SKM-1 (cell line): Measurements from ENCODE around the gene ZNF443.
A peak's percentile ranks its signal among the peaks of the same experiment; 100 is the strongest.
"Not testable (repeated sequence)": the region's sequence is repeated elsewhere in the genome, so short reads cannot be mapped to it uniquely, and the experiment has no call there.

Source experiments
- DNase-seq: peaks from one replicate; lab custom pipeline; 2025; ENCODE audit not compliant: unreplicated experiment; lab: John Stamatoyannopoulos, UW

The ZNF443 gene

GRCh38 chr19:12440541-12441316 lies at the start of gene ZNF443:
Gene ZNF443, minus strand, starts transcription at chr19:12441021. Its CDS starts 107 bp downstream, at chr19:12440914.
- DNase-seq, result peak; percentile 88

- DNase-seq, result not testable (repeated sequence)
Measured at GRCh38 chr19:12486265-12486783, 45.5 kb upstream of the ZNF443 start.

- DNase-seq, result no peak
Measured at GRCh38 chr19:12485571-12485970, 44.8 kb upstream of the ZNF443 start.

- no peak for DNase-seq
Measured at GRCh38 chr19:12485052-12485416, 44.2 kb upstream of the ZNF443 start.

- peak; percentile 70 for DNase-seq
Measured at GRCh38 chr19:12484371-12485051, 43.7 kb upstream of the ZNF443 start, which contains the start of gene ZNF709. Gene ZNF709, minus strand, starts transcription at chr19:12484816. Its CDS starts 159 bp downstream, at chr19:12484657.

- no peak for DNase-seq
Measured at GRCh38 chr19:12484011-12484370, 43.2 kb upstream of the ZNF443 start.

- DNase-seq, result no peak
Measured at GRCh38 chr19:12482509-12482886, 41.7 kb upstream of the ZNF443 start.

- no peak for DNase-seq
Measured at GRCh38 chr19:12481781-12482508, 41.1 kb upstream of the ZNF443 start.

GRCh38 chr19:12478234-12478941 lies 37.6 kb upstream of the ZNF443 start:
- no peak for DNase-seq

GRCh38 chr19:12467651-12468050 lies 26.8 kb upstream of the ZNF443 start:
- DNase-seq, result not testable (repeated sequence)

- DNase-seq, result no peak
Measured at GRCh38 chr19:12465211-12465610, 24.4 kb upstream of the ZNF443 start.

- no peak for DNase-seq
Measured at GRCh38 chr19:12464769-12465168, 23.9 kb upstream of the ZNF443 start.

- not testable (repeated sequence) for DNase-seq
Measured at GRCh38 chr19:12464139-12464538, 23.3 kb upstream of the ZNF443 start.

- DNase-seq, result no peak
Measured at GRCh38 chr19:12453495-12453894, 12.7 kb upstream of the ZNF443 start.

GRCh38 chr19:12450844-12451243 lies 10.0 kb upstream of the ZNF443 start:
- DNase-seq, result no peak

GRCh38 chr19:12448808-12449207 lies 8.0 kb upstream of the ZNF443 start:
- DNase-seq, result no peak

GRCh38 chr19:12439686-12440540 lies 908 bp downstream of the ZNF443 start:
- not testable (repeated sequence) for DNase-seq

- not testable (repeated sequence) for DNase-seq
Measured at GRCh38 chr19:12430726-12431299, 10.0 kb downstream of the ZNF443 start.

GRCh38 chr19:12425888-12426274 lies 14.9 kb downstream of the ZNF443 start:
- DNase-seq, result no peak
